Stimulated activated CD8-positive, alpha-beta memory T cell treated with anti-CD3 and anti-CD28 coated beads, Interleukin-7, amount 100 ng/mL, for 48 hours (primary cell): ENCODE measurements around the gene IMPDH1.
A peak's percentile ranks its signal among the peaks of the same experiment; 100 is the strongest.

Experiments used
- DNase-seq, 2 donors: peaks; one replicate each; pipeline ENCODE4 v3.0.0-alpha.2; 2020; ENCODE audit warnings: low read depth in 1 of 2; ENCODE audit errors: extremely low read depth in 1 of 2

IMPDH1 gene

DNA sequence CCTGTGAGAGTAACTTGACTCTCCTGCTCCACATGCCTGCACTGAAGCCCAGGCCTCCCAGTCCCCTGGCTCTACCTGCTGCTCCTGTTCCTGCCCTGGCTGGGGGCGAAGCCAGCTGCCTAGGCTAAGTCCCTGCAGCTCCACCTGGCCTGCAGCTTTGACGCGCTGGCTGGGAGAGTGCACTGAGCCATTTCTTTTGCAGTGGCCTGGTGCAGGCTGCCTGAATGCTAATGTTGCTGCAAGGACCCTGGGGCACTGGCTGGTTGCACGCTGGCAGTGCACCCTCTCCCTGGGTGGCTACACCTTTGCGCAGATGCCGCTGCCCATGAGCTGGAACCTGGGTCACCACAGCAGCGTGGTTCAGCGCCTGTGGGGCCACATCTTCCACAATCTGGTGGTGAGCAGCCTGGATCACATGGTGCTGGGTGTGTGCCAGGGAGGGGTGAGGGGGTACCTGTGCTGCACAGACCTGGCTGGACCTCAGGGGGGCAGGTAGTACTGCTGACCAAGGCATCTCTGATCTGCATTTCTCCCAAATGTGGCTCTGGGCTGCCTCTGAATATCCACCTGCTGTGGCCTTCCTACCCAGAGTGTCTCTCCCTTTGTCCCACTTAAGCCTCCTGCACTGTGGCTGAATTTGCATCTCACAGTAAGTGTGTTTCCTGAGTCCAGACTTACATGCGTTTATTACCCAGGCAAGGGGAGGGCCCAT lies 20.0 kb downstream of the IMPDH1 start:
- no peak for DNase-seq

DNA sequence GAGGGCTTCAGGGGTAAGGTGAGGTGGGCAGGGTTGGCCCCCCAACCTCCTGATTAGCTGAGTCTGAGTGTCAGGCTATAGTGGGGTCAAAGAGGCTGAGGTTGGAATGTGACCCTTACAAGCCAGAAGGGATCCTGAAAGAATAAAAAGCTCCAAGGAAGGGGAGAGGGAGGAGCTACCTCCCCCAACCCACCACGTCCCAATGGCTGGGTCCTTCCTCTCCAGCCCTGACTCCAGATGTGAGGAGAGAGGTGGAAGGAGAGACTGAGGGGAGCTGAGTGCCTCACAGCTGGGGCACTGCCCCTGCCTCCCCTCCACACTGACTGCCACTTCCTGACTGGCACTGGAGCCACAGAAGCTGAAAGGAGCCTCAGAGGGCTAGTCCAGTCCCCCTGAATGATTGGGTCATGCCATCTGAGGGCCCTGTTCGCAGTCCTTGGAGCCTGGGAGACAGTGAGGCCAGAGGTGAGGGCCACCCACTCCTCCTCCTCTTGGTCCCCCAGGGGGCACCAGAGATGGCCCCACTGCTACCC lies 20.6 kb downstream of the IMPDH1 start:
- no peak for DNase-seq

DNA sequence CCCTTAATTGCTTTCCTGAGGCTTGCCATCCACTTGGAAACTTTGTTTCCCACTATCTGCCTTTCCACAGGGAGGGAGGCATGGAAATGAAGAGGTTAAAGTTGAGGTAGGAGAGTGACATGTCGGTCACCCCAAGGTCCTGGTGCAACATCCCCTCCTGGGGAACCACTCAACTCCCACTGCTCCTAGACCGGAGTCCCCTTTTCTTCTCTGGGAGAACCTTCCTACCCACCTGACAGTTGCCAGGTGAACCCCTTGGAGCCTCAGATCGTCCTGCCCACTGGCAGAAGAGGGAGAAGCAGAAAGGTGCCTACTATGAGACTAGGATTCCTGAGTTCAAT lies 21.7 kb downstream of the IMPDH1 start:
- no peak for DNase-seq

GRCh38 chr7:128387216-128388144 lies 22.3 kb downstream of the IMPDH1 start:
- DNase-seq, result peak; percentile 47 to 52

DNA sequence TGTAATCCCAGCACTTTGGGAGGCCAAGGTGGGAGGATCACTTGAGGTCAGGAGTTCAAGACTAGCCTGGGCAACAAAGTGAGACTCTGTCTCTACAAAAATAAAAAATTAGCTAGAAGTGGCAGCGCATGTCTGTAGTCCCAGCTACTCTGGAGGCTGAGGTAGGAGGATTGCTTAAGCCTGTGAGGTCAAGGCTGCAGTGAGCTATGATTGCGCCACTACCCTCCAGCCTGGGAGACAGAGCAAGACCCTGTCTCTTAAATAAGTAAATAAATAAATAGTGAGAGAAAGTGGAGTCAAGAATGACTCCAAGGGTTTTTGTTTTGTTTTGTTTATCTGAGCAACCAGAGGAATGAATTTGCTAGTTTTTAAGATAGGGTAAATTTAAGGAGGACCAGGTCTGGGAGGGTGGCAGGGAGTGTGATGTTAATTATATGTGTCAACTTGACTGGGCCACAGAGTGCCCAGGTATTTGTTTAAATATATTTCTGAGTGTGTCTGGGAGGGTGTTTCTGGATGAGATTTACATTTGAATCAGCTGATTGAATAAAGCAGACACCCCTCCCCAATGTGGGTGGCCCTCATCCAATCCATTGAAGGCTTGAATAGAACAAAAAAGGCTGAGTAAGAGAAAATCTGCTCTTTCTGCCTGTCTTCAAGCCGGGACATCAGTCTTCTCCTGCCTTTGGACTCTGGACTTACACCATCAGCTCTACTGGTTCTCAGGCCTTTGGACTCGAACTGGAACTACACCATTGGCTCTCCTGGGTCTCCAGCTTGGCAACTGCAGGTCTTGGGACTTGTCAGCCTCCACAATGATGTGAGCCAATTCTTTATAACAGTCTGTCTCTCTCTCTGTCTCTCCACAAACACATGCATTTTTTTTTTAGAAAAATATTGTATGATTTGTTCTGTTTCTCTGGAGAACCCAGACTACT lies 23.5 kb downstream of the IMPDH1 start:
- no peak for DNase-seq

DNA sequence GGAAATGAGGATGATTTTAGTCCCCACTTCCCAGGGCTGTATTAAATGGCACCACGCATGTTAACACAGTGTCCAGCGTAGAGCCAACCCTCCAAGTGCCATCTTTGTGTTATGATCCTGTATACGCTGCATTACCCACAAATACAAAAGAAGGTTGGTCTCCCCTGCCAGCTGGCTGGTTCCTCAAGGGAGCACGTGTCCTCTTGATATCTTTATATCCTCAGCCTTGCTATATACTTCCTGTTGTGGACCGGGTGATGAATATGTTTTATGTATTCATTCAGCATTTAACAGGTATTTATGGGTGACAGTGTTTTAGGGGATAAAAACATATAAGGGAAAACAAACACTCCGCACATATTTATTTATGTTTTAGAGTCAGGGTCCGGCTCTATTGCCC lies 25.1 kb downstream of the IMPDH1 start:
- DNase-seq, result no peak

- no peak for DNase-seq
Measured at GRCh38 chr7:128383776-128384175, 26.0 kb downstream of the IMPDH1 start.

- no peak for DNase-seq
Measured at GRCh38 chr7:128381161-128381821, 28.5 kb downstream of the IMPDH1 start.

DNA sequence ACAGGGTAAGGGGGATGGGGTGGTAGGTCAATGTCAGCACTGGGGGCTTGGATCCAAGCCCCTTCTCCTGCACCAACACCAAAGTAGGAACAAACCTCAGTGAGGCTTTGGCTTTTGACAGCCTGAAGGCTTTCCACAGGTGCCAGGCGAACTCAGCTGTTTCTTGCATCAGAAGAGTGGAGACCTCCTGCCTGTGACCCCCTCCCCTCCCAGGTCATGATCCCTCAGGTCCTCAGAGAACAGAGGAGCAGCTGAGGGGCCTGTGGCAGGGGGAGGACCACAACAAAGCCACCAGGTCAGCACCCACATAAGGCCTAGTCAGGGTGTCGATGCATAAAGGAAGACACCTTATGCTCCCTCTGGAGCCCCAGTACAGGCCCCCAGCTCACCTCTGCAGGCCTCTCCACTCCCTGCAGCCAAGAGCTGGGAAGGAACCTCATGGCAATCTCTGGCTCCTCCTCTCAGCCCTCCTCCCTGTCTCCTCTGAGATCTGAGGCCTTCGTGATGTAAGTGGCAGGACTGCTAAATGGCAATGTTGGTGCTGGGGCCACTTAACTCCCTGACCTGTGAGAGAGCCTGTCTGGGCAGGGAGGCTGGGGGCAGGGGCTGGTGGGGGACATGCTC lies 29.2 kb downstream of the IMPDH1 start:
- DNase-seq, result no peak

- DNase-seq, result no peak
Measured at GRCh38 chr7:128379900-128380479, 29.8 kb downstream of the IMPDH1 start.

GRCh38 chr7:128378637-128379036 lies 31.1 kb downstream of the IMPDH1 start:
- DNase-seq, result no peak

DNA sequence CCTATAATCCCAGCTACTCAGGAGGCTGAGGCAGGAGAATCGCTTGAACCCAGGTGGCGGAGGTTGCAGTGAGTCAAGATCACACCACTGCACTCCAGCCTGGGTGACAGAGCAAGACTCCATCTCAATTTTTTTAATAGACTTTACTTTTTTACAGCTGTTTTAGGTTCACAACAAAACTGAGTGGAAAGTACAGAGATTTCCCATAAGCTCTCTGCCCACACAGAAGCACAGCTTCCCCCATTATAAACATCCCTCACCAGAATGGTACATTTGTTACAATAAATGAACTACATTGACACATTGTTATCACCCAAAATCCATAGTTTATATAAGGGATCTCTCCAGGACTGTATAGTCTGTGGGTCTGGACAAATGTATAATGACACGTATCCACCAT lies 33.7 kb downstream of the IMPDH1 start:
- no peak for DNase-seq

- no peak for DNase-seq
Measured at GRCh38 chr7:128374041-128374440, 35.7 kb downstream of the IMPDH1 start.

DNA sequence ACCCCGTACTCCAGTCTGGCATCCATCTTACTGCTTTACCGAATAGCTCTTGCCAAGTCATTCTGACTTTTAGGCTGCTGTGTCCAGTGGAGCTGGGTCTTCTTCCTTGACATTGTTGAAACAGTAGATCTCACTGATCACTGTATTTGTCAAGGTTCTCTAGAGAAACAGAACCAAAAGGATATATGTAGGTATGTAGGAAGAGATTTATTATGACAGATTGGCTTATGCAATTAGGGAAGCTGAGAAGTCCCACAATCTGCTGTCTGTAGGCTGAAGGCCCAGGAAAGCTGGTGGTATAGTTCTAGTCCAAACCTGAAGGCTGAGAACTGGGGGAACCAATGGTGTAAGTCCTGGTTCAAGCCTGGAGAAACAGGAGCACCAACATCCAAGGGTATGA lies 36.2 kb downstream of the IMPDH1 start:
- no peak for DNase-seq

- no peak for DNase-seq
Measured at GRCh38 chr7:128370491-128370890, 39.3 kb downstream of the IMPDH1 start.

DNA sequence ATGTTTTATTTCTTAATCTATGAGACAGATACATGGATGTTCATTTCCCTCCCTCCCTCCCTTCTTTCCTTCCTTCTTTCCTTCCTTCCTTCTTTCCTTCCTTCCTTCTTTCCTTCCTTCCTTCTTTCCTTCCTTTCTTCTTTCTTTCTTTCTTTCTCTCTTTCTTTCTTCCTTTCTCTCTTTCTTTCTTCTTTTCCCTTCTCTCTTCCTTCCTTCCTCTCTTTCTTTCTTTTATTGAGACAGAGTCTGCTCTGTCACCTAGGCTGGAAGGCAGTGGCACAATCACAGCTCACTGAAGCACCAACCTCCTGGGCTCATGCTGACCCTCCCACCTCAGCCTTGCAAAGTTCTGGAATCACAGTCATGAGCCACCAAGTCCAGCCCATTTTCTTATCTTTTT lies 42.8 kb downstream of the IMPDH1 start:
- no peak for DNase-seq

- no peak for DNase-seq
Measured at GRCh38 chr7:128366300-128366699, 43.5 kb downstream of the IMPDH1 start.

DNA sequence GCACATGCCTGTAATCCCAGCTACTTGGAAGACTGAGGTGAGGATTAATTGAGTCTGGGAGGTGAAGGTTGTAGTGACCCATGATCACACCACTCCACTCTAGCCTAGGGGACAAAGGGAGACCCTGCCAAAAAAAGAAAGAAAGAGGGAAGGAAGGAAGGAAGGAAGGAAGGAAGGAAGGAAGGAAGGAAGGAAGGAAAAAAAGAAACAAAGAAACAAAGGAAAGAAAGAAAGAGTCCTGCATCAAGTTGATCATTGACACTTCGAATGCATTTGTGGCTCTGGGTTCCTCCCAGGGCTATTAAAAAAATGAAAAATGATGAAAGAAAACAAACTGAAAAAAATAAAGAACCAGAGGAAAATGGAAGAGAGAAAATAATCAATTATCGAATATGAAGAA lies 44.4 kb downstream of the IMPDH1 start:
- DNase-seq, result no peak

- DNase-seq, result no peak
Measured at GRCh38 chr7:128364166-128364870, 45.5 kb downstream of the IMPDH1 start.
